A549 (cell line): ENCODE results near the gene CD1D. TPM values are rescaled to one million over a fixed set of nuclear protein-coding genes. Genes with fewer than 3 reads are reported as not detected.

Experiments
- ATAC-seq, 2 experiments: fragments of 200-7000 bp in 1 of 2; fragments of >200 bp in 1 of 2; cut with Nextera tagmentation in 1 of 2; cut with Tn5 transposase in 1 of 2; 3 replicates each; pipeline versions ENCODE4 v1.8.0 to v1.9.1; 2018 to 2020; ENCODE audit warnings: mild to moderate bottlenecking in 1 of 2, moderate library complexity in 1 of 2
- CTCF ChIA-PET: fragments of 300-600 bp; sonication (Branson Sonifier 250); formaldehyde crosslinking; extraction: SDS; loops from one replicate; lab custom pipeline; 2021; ENCODE audit warnings: antibody characterized with exemption, inconsistent platforms; lab: Yijun Ruan, JAX
- POLR2A ChIA-PET: fragments of 350-600 bp; formaldehyde crosslinking; extraction: SDS; loops from one replicate; lab custom pipeline; 2021; ENCODE audit warnings: antibody characterized with exemption, inconsistent platforms; lab: Yijun Ruan, JAX
- DNase-seq, 2 experiments: peaks; one replicate each; pipeline versions ENCODE4 v3.0.0 to v3.0.0-alpha.2; 2011 to 2016; ENCODE audit warnings: low read depth in 1 of 2, low spot score in 1 of 2
- FAIRE-seq: peaks from 2 replicates; lab custom pipeline; 2011; peaks lifted over from hg19 to GRCh38; lab: Jason Lieb, UNC
- H3K27ac ChIP-seq, 2 experiments: fragments of >200 bp; sonication (Bioruptor Twin); formaldehyde crosslinking; 3 replicates each; pipeline ENCODE4 v1.5.1; 2016 to 2017
- H3K4me1 ChIP-seq: fragments of >200 bp; sonication (Bioruptor Twin); formaldehyde crosslinking; 3 replicates; pipeline ENCODE4 v1.6.1; 2016
- H3K4me2 ChIP-seq: fragments of >200 bp; sonication (Bioruptor Twin); formaldehyde crosslinking; 3 replicates; pipeline ENCODE4 v1.6.1; 2016
- H3K4me3 ChIP-seq: fragments of >200 bp; sonication (Bioruptor Twin); formaldehyde crosslinking; 3 replicates; pipeline ENCODE4 v1.5.1; 2016
- H3K9me3 ChIP-seq: fragments of >200 bp; sonication (Bioruptor Twin); formaldehyde crosslinking; 3 replicates; pipeline ENCODE4 v1.6.1; 2016
- CBX8 ChIP-seq: fragments of 200-600 bp; sonication (generic); IDR thresholded peaks from 2 replicates; pipeline ENCODE4 v1.6.1; 2016
- CHD2 ChIP-seq: fragments of 150-350 bp; IDR thresholded peaks from 2 replicates; pipeline ENCODE4 v1.6.1; 2014; ENCODE audit warnings: low read length; ENCODE audit not compliant: partially characterized antibody
- EP300 ChIP-seq, 2 experiments: fragments of >200 bp; sonication (Bioruptor Twin); formaldehyde crosslinking; IDR thresholded peaks; 2 replicates in 1 of 2; 3 replicates in 1 of 2; pipeline ENCODE4 v1.6.1; 2016 to 2017
- FOSL2 ChIP-seq, 2 experiments: fragments of 450-650 bp in 1 of 2; fragments of >200 bp in 1 of 2; sonication (Bioruptor Twin) in 1 of 2; formaldehyde crosslinking; IDR thresholded peaks; 2 replicates each; pipeline versions ENCODE4 v1.5.0 to v1.6.1; 2016 to 2020; ENCODE audit warnings: mild to moderate bottlenecking in 1 of 2, moderate library complexity in 1 of 2
- FOXS1 ChIP-seq: fragments of 250-450 bp; sonication (Bioruptor Pico); IDR thresholded peaks from 2 replicates; pipeline ENCODE4 v1.5.0; 2020; ENCODE audit warnings: mild to moderate bottlenecking, moderate library complexity
- HDAC2 ChIP-seq: fragments of 200-600 bp; sonication (generic); IDR thresholded peaks from 2 replicates; pipeline ENCODE4 v1.6.1; 2016
- HOXA7 ChIP-seq: fragments of 250-450 bp; sonication (Bioruptor Pico); IDR thresholded peaks from 2 replicates; pipeline ENCODE4 v1.5.0; 2020; ENCODE audit warnings: mild to moderate bottlenecking, moderate library complexity
- HOXB13 ChIP-seq: fragments of 250-450 bp; sonication (Bioruptor Pico); IDR thresholded peaks from 2 replicates; pipeline ENCODE4 v1.5.0; 2020; ENCODE audit warnings: low read depth, mild to moderate bottlenecking, moderate library complexity
- JUNB ChIP-seq: fragments of >200 bp; sonication (Bioruptor Twin); formaldehyde crosslinking; IDR thresholded peaks from 2 replicates; pipeline ENCODE4 v1.6.1; 2016
- NFE2L2 ChIP-seq: fragments of 150-350 bp; conservative IDR thresholded peaks from 2 replicates; pipeline ENCODE4 v1.6.1; 2014; ENCODE audit warnings: low read length
- NPAS2 ChIP-seq: fragments of 250-450 bp; sonication (Bioruptor Pico); IDR thresholded peaks from 2 replicates; pipeline ENCODE4 v1.8.0; 2022; ENCODE audit warnings: mild to moderate bottlenecking, moderate library complexity, borderline replicate concordance
- NR3C1 ChIP-seq: fragments of >200 bp; sonication (Bioruptor Twin); formaldehyde crosslinking; IDR thresholded peaks from 3 replicates; pipeline ENCODE4 v1.6.1; 2017
- PHF8 ChIP-seq: fragments of 200-600 bp; sonication (generic); IDR thresholded peaks from 2 replicates; pipeline ENCODE4 v1.6.1; 2016; ENCODE audit warnings: low read depth, mild to moderate bottlenecking, antibody characterized with exemption, moderate library complexity, borderline replicate concordance
- POLR2AphosphoS2 ChIP-seq: conservative IDR thresholded peaks from 2 replicates; pipeline ENCODE4 v1.6.1; 2012; ENCODE audit warnings: low read length, improper control_type of control experiment, inconsistent platforms
- RAD21 ChIP-seq, 2 experiments: fragments of >200 bp in 1 of 2; sonication (Bioruptor Twin) in 1 of 2; formaldehyde crosslinking in 1 of 2; IDR thresholded peaks in 1 of 2; conservative IDR thresholded peaks in 1 of 2; 2 replicates in 1 of 2; 3 replicates in 1 of 2; pipeline ENCODE4 v1.6.1; 2012 to 2018; ENCODE audit warnings: inconsistent platforms in 1 of 2
- RARB ChIP-seq: fragments of 250-450 bp; sonication (Bioruptor Pico); IDR thresholded peaks from 2 replicates; pipeline ENCODE4 v1.8.0; 2021; ENCODE audit warnings: mild to moderate bottlenecking, moderate library complexity
- TFCP2L1 ChIP-seq: fragments of 250-450 bp; sonication (Bioruptor Pico); IDR thresholded peaks from 2 replicates; pipeline ENCODE4 v1.5.0; 2021; ENCODE audit warnings: mild to moderate bottlenecking
- ZC3H11A ChIP-seq: fragments of 450-650 bp; IDR thresholded peaks from 2 replicates; pipeline ENCODE4 v1.6.1; 2014; ENCODE audit warnings: antibody characterized with exemption, mild to moderate bottlenecking
- ZSCAN20 ChIP-seq: fragments of 250-450 bp; sonication (Bioruptor Pico); IDR thresholded peaks from 2 replicates; pipeline ENCODE4 v1.8.0; 2022; ENCODE audit warnings: mild to moderate bottlenecking, moderate library complexity
- WGBS: methylation state at CpG from one replicate; pipeline ENCODE4 v1.1.6; 2017; ENCODE audit errors: missing lambda C conversion rate; 5-methylcytosine and 5-hydroxymethylcytosine counted together
- polyA plus RNA-seq, 4 experiments: library from polyadenylated mRNA; depleted of rRNA in 3 of 4; stranded (reverse); fragments of >200 nt; fragmentation: RNase III in 1 of 4; extraction: RNeasy Plus Mini Kit Qiagen cat#74134 plus additional on column Dnase treatment in 1 of 4; gene quantifications; 2 replicates in 3 of 4; 3 replicates in 1 of 4; pipeline ENCODE4 v1.2.3, GENCODE V29; 2011 to 2017
- TF ChIP-seq, protein P1 (sequence below): fragments of 250-450 bp; sonication (Bioruptor Pico); IDR thresholded peaks from 2 replicates; pipeline ENCODE4 v1.5.0; 2021; ENCODE audit warnings: mild to moderate bottlenecking, moderate library complexity, borderline replicate concordance
- TF ChIP-seq, protein P2 (sequence below): fragments of 200-600 bp; sonication (generic); IDR thresholded peaks from 2 replicates; pipeline ENCODE4 v1.6.1; 2016; ENCODE audit warnings: antibody characterized with exemption, mild to moderate bottlenecking, moderate library complexity
- TF ChIP-seq, protein P3 (sequence below): IDR thresholded peaks from 2 replicates; pipeline ENCODE4 v1.6.1; 2012
- TF ChIP-seq, protein P4 (sequence below): fragments of 150-350 bp; IDR thresholded peaks from 2 replicates; pipeline ENCODE4 v1.6.1; 2014; ENCODE audit warnings: low read depth, mild to moderate bottlenecking, low read length
- TF ChIP-seq, protein P5 (sequence below): fragments of 250-450 bp; sonication (Bioruptor Pico); IDR thresholded peaks from 2 replicates; pipeline ENCODE4 v1.5.0; 2020; ENCODE audit warnings: low read depth, mild to moderate bottlenecking, moderate library complexity
- TF ChIP-seq, protein P6 (sequence below): fragments of >200 bp; sonication (Bioruptor Twin); formaldehyde crosslinking; IDR thresholded peaks from 3 replicates; pipeline ENCODE4 v1.5.1; 2016

The CD1D gene
- polyA plus RNA-seq, 2 of the 4 experiments (the other 2 are of a cell fraction), result 0.04 TPM; not detected in 1

DNA sequence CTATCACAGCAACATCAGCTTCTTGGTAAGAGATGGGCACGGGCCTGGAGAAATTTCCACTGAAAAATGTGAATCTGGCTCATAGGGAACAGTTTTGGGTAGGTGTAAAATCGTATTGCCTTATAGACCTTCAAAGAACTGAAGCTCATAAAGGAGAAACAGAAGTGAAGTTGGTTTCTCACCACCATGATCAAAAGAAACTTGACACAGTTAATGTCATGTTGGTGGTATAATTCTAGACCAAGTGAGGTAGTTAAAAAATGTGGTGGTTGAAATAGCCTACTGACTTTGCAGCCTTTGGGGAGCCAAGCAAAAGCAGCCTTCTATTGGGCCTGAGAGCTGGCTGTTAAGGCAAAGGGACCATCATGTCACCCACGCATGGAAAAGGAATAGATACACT is 8.9 kb downstream of the CD1D start:
- ATAC-seq (no peak), FAIRE-seq (no peak), DNase-seq (no peak)
- H3K4me1 ChIP-seq, result no peaks in the 10 kb centered on the region
- H3K4me3 ChIP-seq, result no peak overlapping the region
- POLR2A ChIA-PET, result no interaction called here
- no peak overlapping the region for H3K4me2 ChIP-seq
- WGBS, result 1% methylated on average over 3 of the region's 3 CpGs
- no peak overlapping the region for H3K27ac ChIP-seq
- TF ChIP-seq FOSL2 (IDR thresholded peaks at IDR 0.05) (no peak), FOSL2 (CRISPR knock-in tag; IDR thresholded peaks at IDR 0.05) (no peak), HOXB13 (CRISPR knock-in tag) (no peak), EP300 (IDR thresholded peaks at IDR 0.05) (no peak), RARB (CRISPR knock-in tag) (no peak), CHD2 (no peak), POLR2AphosphoS2 (no peak)
- TF ChIP-seq, protein P1, sequence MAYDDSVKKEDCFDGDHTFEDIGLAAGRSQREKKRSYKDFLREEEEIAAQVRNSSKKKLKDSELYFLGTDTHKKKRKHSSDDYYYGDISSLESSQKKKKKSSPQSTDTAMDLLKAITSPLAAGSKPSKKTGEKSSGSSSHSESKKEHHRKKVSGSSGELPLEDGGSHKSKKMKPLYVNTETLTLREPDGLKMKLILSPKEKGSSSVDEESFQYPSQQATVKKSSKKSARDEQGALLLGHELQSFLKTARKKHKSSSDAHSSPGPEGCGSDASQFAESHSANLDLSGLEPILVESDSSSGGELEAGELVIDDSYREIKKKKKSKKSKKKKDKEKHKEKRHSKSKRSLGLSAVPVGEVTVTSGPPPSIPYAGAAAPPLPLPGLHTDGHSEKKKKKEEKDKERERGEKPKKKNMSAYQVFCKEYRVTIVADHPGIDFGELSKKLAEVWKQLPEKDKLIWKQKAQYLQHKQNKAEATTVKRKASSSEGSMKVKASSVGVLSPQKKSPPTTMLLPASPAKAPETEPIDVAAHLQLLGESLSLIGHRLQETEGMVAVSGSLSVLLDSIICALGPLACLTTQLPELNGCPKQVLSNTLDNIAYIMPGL (CRISPR knock-in tag), result no peak
- no peaks in the 10 kb centered on the region for H3K9me3 ChIP-seq
- CTCF ChIA-PET, result no interaction called here

DNA sequence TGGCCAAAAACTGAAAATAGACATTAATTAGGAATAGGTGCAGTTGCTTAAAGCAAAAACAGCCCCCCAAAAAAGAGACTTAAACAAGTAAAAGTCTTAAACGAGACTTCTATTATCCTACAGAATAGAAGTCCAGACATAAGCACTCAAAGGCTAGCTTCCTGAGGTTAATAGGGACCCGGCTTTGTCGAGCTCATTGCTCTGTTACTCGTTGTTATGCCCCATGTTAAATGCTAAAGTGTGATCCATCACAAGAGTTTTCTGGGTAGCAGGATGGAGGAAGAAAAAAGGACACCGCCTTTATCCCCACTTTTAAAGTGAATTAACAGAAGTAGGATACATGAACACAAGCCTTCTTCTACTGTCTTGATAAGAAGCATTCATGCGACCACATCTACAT is 10.6 kb downstream of the CD1D start:
- ATAC-seq (no peak), DNase-seq (no peak), FAIRE-seq (no peak)
- no peak overlapping the region for H3K27ac ChIP-seq
- no peak overlapping the region for H3K4me3 ChIP-seq
- no peaks in the 10 kb centered on the region for H3K9me3 ChIP-seq
- TF ChIP-seq, protein P2, sequence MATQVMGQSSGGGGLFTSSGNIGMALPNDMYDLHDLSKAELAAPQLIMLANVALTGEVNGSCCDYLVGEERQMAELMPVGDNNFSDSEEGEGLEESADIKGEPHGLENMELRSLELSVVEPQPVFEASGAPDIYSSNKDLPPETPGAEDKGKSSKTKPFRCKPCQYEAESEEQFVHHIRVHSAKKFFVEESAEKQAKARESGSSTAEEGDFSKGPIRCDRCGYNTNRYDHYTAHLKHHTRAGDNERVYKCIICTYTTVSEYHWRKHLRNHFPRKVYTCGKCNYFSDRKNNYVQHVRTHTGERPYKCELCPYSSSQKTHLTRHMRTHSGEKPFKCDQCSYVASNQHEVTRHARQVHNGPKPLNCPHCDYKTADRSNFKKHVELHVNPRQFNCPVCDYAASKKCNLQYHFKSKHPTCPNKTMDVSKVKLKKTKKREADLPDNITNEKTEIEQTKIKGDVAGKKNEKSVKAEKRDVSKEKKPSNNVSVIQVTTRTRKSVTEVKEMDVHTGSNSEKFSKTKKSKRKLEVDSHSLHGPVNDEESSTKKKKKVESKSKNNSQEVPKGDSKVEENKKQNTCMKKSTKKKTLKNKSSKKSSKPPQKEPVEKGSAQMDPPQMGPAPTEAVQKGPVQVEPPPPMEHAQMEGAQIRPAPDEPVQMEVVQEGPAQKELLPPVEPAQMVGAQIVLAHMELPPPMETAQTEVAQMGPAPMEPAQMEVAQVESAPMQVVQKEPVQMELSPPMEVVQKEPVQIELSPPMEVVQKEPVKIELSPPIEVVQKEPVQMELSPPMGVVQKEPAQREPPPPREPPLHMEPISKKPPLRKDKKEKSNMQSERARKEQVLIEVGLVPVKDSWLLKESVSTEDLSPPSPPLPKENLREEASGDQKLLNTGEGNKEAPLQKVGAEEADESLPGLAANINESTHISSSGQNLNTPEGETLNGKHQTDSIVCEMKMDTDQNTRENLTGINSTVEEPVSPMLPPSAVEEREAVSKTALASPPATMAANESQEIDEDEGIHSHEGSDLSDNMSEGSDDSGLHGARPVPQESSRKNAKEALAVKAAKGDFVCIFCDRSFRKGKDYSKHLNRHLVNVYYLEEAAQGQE, result no peak
- TF ChIP-seq RAD21 (conservative IDR thresholded peaks at IDR 0.05 in 1 of 2, IDR thresholded peaks at IDR 0.05 in 1 of 2) (no peak), ZSCAN20 (CRISPR knock-in tag) (no peak), POLR2AphosphoS2 (no peak), TFCP2L1 (CRISPR knock-in tag) (no peak), HDAC2 (no peak), NPAS2 (no peak), PHF8 (no peak), HOXA7 (CRISPR knock-in tag) (no peak), NFE2L2 (no peak), ZC3H11A (no peak), FOXS1 (no peak), JUNB (no peak), NR3C1 (no peak), CBX8 (no peak)
- TF ChIP-seq, protein P3, sequence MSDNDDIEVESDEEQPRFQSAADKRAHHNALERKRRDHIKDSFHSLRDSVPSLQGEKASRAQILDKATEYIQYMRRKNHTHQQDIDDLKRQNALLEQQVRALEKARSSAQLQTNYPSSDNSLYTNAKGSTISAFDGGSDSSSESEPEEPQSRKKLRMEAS, result no peak
- TF ChIP-seq, protein P4, sequence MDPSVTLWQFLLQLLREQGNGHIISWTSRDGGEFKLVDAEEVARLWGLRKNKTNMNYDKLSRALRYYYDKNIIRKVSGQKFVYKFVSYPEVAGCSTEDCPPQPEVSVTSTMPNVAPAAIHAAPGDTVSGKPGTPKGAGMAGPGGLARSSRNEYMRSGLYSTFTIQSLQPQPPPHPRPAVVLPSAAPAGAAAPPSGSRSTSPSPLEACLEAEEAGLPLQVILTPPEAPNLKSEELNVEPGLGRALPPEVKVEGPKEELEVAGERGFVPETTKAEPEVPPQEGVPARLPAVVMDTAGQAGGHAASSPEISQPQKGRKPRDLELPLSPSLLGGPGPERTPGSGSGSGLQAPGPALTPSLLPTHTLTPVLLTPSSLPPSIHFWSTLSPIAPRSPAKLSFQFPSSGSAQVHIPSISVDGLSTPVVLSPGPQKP, result no peak
- TF ChIP-seq, protein P5, sequence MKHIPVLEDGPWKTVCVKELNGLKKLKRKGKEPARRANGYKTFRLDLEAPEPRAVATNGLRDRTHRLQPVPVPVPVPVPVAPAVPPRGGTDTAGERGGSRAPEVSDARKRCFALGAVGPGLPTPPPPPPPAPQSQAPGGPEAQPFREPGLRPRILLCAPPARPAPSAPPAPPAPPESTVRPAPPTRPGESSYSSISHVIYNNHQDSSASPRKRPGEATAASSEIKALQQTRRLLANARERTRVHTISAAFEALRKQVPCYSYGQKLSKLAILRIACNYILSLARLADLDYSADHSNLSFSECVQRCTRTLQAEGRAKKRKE, result no peak
- TF ChIP-seq, protein P6, sequence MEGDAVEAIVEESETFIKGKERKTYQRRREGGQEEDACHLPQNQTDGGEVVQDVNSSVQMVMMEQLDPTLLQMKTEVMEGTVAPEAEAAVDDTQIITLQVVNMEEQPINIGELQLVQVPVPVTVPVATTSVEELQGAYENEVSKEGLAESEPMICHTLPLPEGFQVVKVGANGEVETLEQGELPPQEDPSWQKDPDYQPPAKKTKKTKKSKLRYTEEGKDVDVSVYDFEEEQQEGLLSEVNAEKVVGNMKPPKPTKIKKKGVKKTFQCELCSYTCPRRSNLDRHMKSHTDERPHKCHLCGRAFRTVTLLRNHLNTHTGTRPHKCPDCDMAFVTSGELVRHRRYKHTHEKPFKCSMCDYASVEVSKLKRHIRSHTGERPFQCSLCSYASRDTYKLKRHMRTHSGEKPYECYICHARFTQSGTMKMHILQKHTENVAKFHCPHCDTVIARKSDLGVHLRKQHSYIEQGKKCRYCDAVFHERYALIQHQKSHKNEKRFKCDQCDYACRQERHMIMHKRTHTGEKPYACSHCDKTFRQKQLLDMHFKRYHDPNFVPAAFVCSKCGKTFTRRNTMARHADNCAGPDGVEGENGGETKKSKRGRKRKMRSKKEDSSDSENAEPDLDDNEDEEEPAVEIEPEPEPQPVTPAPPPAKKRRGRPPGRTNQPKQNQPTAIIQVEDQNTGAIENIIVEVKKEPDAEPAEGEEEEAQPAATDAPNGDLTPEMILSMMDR, result no peak
- no peak overlapping the region for H3K4me2 ChIP-seq
- no peaks in the 10 kb centered on the region for H3K4me1 ChIP-seq
- POLR2A ChIA-PET, result no interaction called here
- 12% methylated on average over 6 of the region's 6 CpGs for WGBS
- CTCF ChIA-PET, result interaction anchor here (0.7 kb wide), 1 partner anchor 32 kb away, joined by 3 read pairs; no protein-coding TSS in a partner anchor
